NCI-H1092 treated with DMSO at 0.1 percent for 48 hours (cell line): ENCODE results near the gene C11orf21.
A peak's percentile ranks its signal among the peaks of the same experiment; 100 is the strongest.
"Not testable (repeated sequence)": the region's sequence is repeated elsewhere in the genome, so short reads cannot be mapped to it uniquely, and the experiment has no call there.

Experiments used
- DNase-seq: peaks from one replicate; lab custom pipeline; 2025; lab: John Stamatoyannopoulos, UW

C11orf21 gene

GRCh38 chr11:2295971-2296912, 5.5 kb downstream of the C11orf21 start:
- DNase-seq: no peak

- no peak for DNase-seq
Measured at GRCh38 chr11:2294926-2295290, 6.8 kb downstream of the C11orf21 start.

- DNase-seq: no peak
Measured at GRCh38 chr11:2293984-2294925, 7.5 kb downstream of the C11orf21 start.

GRCh38 chr11:2293531-2293971, 8.2 kb downstream of the C11orf21 start:
- no peak for DNase-seq

GRCh38 chr11:2290351-2290841, 11.3 kb downstream of the C11orf21 start:
- DNase-seq: peak; percentile 71

- no peak for DNase-seq
Measured at GRCh38 chr11:2289859-2290258, 11.9 kb downstream of the C11orf21 start.

- no peak for DNase-seq
Measured at GRCh38 chr11:2289350-2289749, 12.4 kb downstream of the C11orf21 start.

GRCh38 chr11:2287091-2287490, 14.6 kb downstream of the C11orf21 start:
- DNase-seq: no peak

GRCh38 chr11:2286350-2286749, 15.4 kb downstream of the C11orf21 start:
- DNase-seq: not testable (repeated sequence)

GRCh38 chr11:2280208-2280607, 21.5 kb downstream of the C11orf21 start:
- no peak for DNase-seq

GRCh38 chr11:2277933-2278523, 23.7 kb downstream of the C11orf21 start:
- no peak for DNase-seq

- no peak for DNase-seq
Measured at GRCh38 chr11:2277008-2277346, 24.7 kb downstream of the C11orf21 start.

GRCh38 chr11:2276280-2277007, 25.3 kb downstream of the C11orf21 start:
- DNase-seq: no peak

- DNase-seq: no peak
Measured at GRCh38 chr11:2275334-2276279, 26.1 kb downstream of the C11orf21 start.

- DNase-seq: no peak
Measured at GRCh38 chr11:2273771-2274170, 27.9 kb downstream of the C11orf21 start.

GRCh38 chr11:2273311-2273710, 28.4 kb downstream of the C11orf21 start:
- DNase-seq: no peak

GRCh38 chr11:2272946-2273280, 28.8 kb downstream of the C11orf21 start:
- no peak for DNase-seq

GRCh38 chr11:2272228-2272945, 29.3 kb downstream of the C11orf21 start:
- DNase-seq: no peak

GRCh38 chr11:2271327-2272227, 30.1 kb downstream of the C11orf21 start:
- DNase-seq: no peak
